ENCODE results near the gene MXRA7. TPM values are rescaled to one million over a fixed set of nuclear protein-coding genes. Genes with fewer than 3 reads are reported as not detected.

MXRA7 gene
- total RNA-seq, 1 donor from 2014 or later, result 200 TPM

DNA sequence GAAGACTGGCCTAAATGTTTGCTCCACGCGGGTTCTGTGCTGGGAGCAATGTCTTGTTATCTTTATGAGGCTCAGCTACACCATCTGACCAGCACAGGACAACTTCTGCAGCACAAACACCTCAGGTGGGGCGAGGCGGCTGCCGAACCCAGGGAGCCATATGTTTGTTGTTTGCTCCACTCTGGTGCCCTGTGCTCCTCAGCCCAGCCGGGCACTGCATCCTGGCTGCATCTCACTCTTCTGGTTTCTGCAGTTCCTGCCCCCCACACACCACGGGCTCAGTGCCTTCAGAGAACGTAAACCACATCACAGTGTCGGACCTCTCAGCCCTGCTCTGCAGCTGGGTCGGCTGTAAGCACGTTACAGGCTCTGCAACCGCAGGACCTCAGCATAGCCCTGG, 32.4 kb downstream of the MXRA7 start:
- no peaks in the 10 kb centered on the region for H3K9me3 Mint-ChIP-seq (ENCODE audit: low read depth)
- peaks cover 23% of the 10 kb centered on the region for H3K4me1 Mint-ChIP-seq (ENCODE audit: low read depth)
- DNase-seq (ENCODE audit: low spot score), result no peak
- no peaks in the 10 kb centered on the region for H3K27me3 Mint-ChIP-seq (ENCODE audit: low read depth)
- TF ChIP-seq, protein P1, sequence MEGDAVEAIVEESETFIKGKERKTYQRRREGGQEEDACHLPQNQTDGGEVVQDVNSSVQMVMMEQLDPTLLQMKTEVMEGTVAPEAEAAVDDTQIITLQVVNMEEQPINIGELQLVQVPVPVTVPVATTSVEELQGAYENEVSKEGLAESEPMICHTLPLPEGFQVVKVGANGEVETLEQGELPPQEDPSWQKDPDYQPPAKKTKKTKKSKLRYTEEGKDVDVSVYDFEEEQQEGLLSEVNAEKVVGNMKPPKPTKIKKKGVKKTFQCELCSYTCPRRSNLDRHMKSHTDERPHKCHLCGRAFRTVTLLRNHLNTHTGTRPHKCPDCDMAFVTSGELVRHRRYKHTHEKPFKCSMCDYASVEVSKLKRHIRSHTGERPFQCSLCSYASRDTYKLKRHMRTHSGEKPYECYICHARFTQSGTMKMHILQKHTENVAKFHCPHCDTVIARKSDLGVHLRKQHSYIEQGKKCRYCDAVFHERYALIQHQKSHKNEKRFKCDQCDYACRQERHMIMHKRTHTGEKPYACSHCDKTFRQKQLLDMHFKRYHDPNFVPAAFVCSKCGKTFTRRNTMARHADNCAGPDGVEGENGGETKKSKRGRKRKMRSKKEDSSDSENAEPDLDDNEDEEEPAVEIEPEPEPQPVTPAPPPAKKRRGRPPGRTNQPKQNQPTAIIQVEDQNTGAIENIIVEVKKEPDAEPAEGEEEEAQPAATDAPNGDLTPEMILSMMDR (IDR thresholded peaks at IDR 0.05), result no peak
- no peak overlapping the region for H3K27ac Mint-ChIP-seq (ENCODE audit: unreplicated experiment)
- no peak overlapping the region for H3K4me3 Mint-ChIP-seq (ENCODE audit: unreplicated experiment)
- H3K36me3 Mint-ChIP-seq (ENCODE audit: low read depth), result peaks cover 19% of the 10 kb centered on the region

DNA sequence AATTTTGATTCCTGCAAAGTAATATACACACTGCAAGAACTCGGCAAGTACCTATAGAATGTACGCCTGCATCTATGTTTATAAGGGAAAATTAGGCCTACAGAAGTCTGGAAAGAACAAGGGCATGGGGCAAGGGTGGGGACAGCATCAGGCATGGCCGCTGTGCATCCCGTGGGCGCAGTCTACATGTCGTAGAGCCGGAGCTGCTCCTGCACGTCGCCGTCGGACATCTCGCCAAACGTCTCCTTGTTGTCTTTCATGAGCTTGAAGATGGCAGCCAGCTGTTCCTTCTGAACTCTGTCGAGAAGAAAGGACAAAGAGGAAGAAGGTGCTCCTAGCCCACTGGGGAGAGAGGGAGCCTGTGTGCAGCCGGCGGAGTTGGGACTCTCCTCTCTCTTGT, 33.4 kb downstream of the MXRA7 start:
- Mint-ChIP-seq H3K27ac (ENCODE audit: unreplicated experiment) (no peak overlapping the region), H3K4me1 (ENCODE audit: low read depth) (peaks cover 18% of the 10 kb centered on the region), H3K9me3 (ENCODE audit: low read depth) (no peaks in the 10 kb centered on the region), H3K4me3 (ENCODE audit: unreplicated experiment) (no peak overlapping the region), H3K36me3 (ENCODE audit: low read depth) (peaks cover 19% of the 10 kb centered on the region), H3K27me3 (ENCODE audit: low read depth) (no peaks in the 10 kb centered on the region)
- no peak for DNase-seq (ENCODE audit: low spot score)
- TF ChIP-seq, protein P1 (IDR thresholded peaks at IDR 0.05), result no peak

DNA sequence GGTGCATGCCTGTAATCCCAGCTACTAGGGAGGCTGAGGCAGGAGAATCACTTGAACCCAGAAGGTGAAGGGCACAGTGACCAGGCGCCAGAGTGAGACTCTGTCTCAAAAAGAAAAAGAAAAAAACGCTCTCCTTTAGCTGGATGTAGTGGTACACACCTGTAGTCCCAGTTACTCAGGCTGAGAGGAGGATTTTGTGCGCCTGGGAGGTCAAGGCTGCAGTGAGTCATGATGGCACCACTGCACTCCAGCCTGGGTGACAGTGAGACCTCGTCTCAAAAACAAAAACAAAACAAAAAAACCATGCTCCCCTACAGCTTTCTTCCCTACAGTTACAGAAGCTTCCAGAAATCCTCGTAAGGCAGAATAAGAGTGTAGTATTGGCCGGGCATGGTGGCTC, 34.1 kb downstream of the MXRA7 start:
- H3K36me3 Mint-ChIP-seq (ENCODE audit: low read depth), result peaks cover 16% of the 10 kb centered on the region
- TF ChIP-seq, protein P1 (IDR thresholded peaks at IDR 0.05), result no peak
- DNase-seq (ENCODE audit: low spot score), result no peak
- H3K4me3 Mint-ChIP-seq (ENCODE audit: unreplicated experiment), result no peak overlapping the region
- H3K9me3 Mint-ChIP-seq (ENCODE audit: low read depth), result no peaks in the 10 kb centered on the region
- peaks cover 15% of the 10 kb centered on the region for H3K4me1 Mint-ChIP-seq (ENCODE audit: low read depth)
- H3K27me3 Mint-ChIP-seq (ENCODE audit: low read depth), result no peaks in the 10 kb centered on the region
- no peak overlapping the region for H3K27ac Mint-ChIP-seq (ENCODE audit: unreplicated experiment)

DNA sequence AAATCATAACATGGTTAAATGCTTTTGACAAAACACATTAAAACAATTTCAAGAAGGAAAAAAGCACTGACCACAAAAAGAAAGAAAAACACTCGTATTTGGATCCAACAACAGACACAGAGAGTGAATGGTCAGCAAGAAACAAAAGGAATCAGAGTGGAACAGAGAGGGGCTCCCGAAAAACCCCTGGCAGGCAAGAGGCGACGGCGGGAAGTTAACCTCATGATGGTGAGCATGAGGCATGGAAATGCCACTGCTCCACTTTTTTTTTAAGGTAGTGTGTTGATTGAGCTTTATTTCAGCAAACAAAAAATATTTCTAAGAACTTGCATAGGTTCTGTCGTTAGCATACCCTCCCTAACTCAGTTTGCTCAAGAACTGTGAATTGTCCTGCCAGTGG, 35.1 kb downstream of the MXRA7 start:
- Mint-ChIP-seq H3K4me1 (ENCODE audit: low read depth) (peaks cover 18% of the 10 kb centered on the region), H3K27ac (ENCODE audit: unreplicated experiment) (no peak overlapping the region), H3K9me3 (ENCODE audit: low read depth) (no peaks in the 10 kb centered on the region), H3K4me3 (ENCODE audit: unreplicated experiment) (no peak overlapping the region), H3K27me3 (ENCODE audit: low read depth) (no peaks in the 10 kb centered on the region), H3K36me3 (ENCODE audit: low read depth) (peaks cover 13% of the 10 kb centered on the region)
- no peak for DNase-seq (ENCODE audit: low spot score)
- TF ChIP-seq, protein P1 (IDR thresholded peaks at IDR 0.05), result no peak

DNA sequence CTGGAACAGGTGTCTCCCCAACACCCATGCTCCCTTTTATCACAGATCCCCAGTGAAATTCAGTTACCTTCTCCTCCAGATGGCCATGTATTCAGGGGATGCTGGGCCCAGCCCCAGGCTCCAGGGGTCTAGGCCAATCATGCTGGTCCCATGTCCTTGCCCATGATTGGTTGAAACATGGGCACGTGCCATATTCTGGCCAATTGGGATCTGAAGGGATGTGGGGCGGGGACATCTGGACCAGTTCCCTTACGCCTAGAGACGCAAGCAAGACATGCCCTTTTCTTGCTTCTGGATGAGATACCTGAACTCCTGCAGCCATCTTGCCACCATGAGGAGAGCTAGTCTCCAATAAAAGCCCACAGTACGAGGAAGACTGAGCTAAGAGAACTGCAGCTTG, 36.2 kb downstream of the MXRA7 start:
- H3K9me3 Mint-ChIP-seq (ENCODE audit: low read depth), result peaks cover 3% of the 10 kb centered on the region

More for the DNA sequence above, 36.2 kb downstream of the MXRA7 start:
- Mint-ChIP-seq H3K36me3 (ENCODE audit: low read depth) (peaks cover 10% of the 10 kb centered on the region), H3K4me3 (ENCODE audit: unreplicated experiment) (no peak overlapping the region), H3K27me3 (ENCODE audit: low read depth) (no peaks in the 10 kb centered on the region), H3K4me1 (ENCODE audit: low read depth) (peaks cover 19% of the 10 kb centered on the region), H3K27ac (ENCODE audit: unreplicated experiment) (no peak overlapping the region)
- TF ChIP-seq, protein P1 (IDR thresholded peaks at IDR 0.05), result no peak
- DNase-seq (ENCODE audit: low spot score), result no peak

All from chondrocyte (in vitro differentiated cells).